GM15510 (cell line): ENCODE data around the gene NQO2.

Experiments used
- POLR2A ChIP-seq: IDR thresholded peaks from 3 replicates; pipeline ENCODE4 v1.6.1; 2011; ENCODE audit warnings: borderline replicate concordance; ENCODE audit not compliant: insufficient read length; ENCODE audit errors: extremely low read depth

Gene NQO2

DNA sequence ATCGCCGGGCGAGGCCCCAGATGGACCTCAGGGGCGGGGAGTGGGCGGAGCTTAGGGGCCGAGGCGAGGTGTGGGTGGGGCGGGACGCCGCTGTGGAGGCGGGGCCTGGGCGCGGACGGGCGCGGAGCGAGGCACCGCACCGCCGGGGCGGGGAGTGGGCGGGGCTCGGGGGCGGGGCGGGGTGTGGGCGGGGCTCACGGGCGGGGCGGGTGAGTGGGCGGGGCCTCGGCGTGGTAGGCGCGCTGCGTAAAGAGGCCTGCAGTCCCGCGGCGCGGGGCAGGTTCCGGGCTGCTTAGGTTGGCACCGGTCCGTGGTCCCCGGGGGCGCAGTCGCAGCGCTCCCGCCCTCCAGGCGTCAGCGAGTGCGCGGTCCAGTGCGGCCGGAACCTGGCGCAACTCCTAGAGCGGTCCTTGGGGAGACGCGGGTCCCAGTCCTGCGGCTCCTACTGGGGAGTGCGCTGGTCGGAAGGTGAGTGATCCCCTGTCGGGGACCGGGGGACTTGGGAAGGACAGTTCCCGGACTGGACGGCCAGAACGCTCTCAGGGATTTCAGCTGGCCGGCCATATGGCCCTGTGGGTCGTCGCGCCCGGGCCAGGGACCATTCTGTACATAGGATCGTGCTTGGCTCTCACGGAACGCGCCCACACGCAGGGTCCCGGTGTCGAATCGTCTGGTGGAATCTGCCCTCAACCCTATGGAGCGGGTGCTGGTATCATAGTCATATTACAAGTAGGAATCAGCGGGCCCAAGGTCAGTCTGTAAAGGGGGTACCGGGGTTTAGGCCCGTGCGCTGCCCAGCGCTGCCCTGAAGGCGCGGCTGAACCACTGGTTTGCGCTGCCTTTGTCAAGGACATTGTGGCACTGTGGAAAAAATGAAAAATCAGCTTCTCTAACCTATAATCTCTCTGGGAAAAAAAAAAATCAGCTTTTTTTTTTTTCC lies at the start of gene NQO2:
NQO2 (plus strand) TSS at position 277 of the 940 bp plus-strand sequence. CDS start 6,659 bp downstream, outside the sequence.
- TF ChIP-seq POLR2A, result peak; percentile 88

DNA sequence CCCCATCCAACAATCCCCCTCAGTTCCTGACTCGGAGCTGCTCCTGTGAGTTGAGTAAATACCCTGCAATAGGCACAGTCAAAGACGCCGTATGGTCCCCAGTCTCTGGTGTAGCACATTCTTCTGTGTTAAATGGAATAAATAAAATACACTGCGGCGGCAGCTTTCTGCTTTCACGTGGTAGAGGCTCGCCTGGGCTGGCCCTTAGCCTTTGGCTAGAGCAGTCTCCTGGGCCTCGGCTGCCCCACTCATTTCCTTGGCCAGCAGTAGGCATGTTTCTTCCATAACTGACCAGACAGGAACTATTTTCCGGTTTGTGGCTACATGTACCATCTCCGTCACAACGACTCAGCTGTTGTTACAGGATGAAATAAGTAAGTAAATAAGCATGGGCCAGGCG lies 49.0 kb upstream of the NQO2 start:
- no peak for TF ChIP-seq POLR2A

DNA sequence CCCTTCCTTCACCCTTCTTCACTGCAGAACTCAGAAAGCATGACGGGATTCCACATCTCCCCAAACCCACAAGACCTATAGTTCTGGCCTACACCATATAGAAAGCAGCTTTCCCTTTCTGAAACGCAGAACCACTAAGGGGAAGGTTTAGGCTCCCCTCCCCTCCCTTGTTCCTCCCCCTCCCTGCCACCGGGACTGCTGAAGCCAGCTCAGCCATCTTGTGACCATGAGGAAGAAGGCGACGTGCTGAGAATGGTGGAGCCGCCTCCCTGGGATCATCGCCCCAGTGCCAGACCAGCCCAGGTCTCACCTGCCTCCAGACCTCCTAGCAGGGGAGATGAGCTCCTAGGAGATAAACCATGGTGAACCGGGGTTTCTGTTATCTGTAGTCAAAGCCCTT lies 48.0 kb upstream of the NQO2 start:
- TF ChIP-seq POLR2A, result no peak

DNA sequence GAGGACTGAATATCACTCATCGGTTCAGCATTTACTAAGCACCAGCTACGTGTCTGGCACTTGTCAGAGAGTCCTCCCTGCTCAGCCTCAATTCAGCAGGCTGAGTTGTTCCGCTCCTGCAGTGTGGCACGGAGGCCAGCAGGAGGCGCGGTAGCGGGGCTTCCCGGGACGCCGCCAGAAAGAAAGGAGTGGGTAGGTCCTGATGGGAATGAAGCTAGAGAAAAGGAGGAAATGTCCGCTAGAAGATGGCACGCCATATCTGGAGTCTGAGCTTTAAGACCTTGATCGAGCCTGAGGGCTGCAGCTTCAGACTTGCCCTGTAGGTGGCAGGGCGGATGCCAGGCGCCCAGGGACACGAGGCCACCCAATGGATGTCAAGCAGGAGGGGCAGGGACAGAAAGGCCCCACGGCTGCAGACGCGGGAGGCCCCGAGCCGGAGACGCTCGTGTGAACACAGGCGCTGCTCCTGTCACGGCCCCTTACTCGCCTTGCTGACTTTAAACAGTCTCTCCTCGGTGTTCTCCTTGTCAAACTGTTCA lies 47.1 kb upstream of the NQO2 start:
- no peak for TF ChIP-seq POLR2A

DNA sequence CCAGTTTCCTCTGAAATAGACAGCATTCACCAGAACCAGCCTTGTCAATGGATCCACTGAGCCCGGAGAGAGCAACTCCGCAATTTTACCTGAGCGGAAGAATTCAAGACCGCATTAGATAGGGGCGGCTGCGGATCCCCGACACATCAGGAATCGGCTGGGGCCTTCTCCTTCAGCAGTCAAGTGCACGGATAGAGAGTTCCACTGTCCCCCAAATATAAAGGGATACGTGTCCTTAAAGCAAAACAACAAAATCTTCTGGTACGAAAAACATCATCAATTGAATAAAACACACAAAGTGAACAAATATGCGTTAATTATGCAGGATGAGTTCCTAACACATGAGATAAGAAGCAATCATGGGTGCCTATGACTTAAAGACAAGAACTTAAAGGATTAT lies 46.6 kb upstream of the NQO2 start:
- TF ChIP-seq POLR2A, result no peak

DNA sequence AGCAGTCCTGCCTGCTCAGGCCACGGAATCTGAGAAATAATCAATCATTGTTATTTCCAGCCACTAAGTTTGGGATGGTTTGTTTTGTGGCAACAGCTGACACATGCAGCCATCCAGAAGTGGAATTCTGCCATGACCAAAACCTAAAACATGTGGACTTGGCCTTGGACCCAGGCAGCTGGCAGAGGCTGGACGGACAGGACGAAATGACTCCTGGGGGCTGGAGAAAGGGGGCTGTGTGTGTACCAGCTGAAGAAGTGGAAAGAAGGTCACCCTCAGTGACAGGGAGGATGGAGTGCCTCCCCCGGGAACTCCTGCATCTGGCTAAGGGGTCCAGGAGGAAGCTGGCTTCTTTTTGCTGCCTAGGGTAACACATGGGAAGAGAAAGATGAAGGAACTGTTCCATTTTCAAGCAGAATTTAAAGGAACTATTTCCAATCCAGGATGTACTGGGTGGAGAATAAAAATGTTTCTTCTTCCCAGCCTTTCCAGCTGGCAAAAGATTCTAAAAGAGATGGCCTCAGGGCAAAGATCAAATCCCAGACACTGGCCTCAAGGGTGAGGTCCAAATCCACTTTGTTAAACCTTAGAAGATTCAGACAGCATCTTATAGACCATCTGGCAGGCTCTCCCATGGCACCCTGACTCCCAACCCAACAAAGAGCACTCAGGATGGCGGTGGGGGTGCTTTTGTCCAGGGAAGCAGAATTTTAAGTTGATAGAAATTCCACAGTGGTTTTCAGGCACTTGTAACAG lies 42.6 kb upstream of the NQO2 start:
- no peak for TF ChIP-seq POLR2A

- TF ChIP-seq POLR2A, result no peak
Observed at GRCh38 chr6:2957696-2958330, 41.9 kb upstream of the NQO2 start.

- no peak for TF ChIP-seq POLR2A
Observed at GRCh38 chr6:2958331-2958711, 41.4 kb upstream of the NQO2 start.

- TF ChIP-seq POLR2A, result no peak
Observed at GRCh38 chr6:2958776-2959175, 40.9 kb upstream of the NQO2 start.

GRCh38 chr6:2959909-2960719 lies 39.6 kb upstream of the NQO2 start:
- no peak for TF ChIP-seq POLR2A

GRCh38 chr6:2960935-2961334 lies 38.8 kb upstream of the NQO2 start:
- TF ChIP-seq POLR2A, result no peak

DNA sequence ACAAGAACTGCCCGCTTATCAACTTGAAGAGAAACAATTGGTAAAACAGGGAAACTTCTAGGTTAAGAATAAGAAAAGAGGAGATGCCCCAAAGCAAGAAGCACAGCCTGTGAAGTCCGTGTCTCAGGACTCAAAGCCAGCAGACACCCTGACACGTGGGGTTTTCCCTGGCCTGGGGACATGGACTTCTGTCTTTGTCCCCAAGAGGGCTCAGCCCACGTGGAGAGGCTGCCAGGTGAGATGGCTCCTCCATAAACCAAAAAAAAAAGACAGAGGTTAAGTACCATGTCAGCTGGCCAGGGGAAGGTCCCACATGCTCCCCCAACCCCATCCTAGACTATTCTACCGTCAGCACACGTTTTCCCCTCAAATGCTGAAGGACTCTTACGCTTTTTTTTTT lies 38.2 kb upstream of the NQO2 start:
- TF ChIP-seq POLR2A, result no peak

- no peak for TF ChIP-seq POLR2A
Observed at GRCh38 chr6:2962004-2962403, 37.7 kb upstream of the NQO2 start.

DNA sequence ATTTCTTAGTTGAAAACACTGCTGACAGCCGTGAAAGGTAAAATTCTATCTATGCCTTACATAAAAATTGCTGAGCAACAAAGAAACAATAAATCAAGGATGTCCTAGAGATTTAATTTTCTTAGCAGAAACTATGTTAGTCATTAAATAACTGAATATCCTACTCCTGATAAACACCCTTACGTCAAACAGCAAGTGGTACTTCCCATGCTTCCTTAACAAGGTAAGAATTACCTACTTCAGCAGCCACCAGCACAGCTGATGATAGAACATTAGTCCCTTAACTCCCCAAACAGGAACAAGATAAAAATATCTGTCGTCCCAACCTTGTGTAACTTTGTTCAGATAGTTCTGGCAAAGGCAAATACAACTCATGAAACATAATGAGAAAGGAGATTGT lies 37.1 kb upstream of the NQO2 start:
- no peak for TF ChIP-seq POLR2A
